GM12874 (cell line): Measurements from ENCODE around the gene ANO1.

Source experiments
- TF ChIP-seq, protein P1 (sequence below): IDR thresholded peaks from 2 replicates; pipeline ENCODE4 v1.5.1; 2011; ENCODE audit warnings: low read depth, mild to moderate bottlenecking, control low read depth, low read length, moderate library complexity; ENCODE audit not compliant: insufficient read depth

The ANO1 gene

DNA sequence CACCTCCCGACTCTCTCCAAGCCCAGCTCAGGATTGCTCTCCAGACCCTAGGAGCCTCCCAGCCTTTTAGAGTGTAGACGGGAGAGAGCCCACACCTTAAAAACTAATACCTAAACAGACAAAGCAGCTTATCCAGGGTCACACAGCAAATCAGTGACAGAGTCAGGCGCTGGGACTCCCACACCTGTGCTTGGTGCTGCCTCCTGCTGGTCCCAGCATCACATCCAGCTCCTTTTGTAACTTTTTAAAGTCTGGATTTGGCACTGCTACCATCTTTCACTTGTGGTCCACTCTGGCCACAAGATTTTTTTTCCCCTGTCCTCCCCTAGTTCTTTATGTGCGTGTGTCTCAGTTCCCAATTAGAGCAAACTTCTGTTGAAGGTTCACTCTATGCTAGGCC lies 4.7 kb downstream of the ANO1 start:
- TF ChIP-seq, protein P1, sequence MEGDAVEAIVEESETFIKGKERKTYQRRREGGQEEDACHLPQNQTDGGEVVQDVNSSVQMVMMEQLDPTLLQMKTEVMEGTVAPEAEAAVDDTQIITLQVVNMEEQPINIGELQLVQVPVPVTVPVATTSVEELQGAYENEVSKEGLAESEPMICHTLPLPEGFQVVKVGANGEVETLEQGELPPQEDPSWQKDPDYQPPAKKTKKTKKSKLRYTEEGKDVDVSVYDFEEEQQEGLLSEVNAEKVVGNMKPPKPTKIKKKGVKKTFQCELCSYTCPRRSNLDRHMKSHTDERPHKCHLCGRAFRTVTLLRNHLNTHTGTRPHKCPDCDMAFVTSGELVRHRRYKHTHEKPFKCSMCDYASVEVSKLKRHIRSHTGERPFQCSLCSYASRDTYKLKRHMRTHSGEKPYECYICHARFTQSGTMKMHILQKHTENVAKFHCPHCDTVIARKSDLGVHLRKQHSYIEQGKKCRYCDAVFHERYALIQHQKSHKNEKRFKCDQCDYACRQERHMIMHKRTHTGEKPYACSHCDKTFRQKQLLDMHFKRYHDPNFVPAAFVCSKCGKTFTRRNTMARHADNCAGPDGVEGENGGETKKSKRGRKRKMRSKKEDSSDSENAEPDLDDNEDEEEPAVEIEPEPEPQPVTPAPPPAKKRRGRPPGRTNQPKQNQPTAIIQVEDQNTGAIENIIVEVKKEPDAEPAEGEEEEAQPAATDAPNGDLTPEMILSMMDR: peak; percentile 22; the same call in 1 of the 2 replicates

GRCh38 chr11:70084046-70084984 lies 6.2 kb downstream of the ANO1 start:
- TF ChIP-seq, protein P1: no peak

DNA sequence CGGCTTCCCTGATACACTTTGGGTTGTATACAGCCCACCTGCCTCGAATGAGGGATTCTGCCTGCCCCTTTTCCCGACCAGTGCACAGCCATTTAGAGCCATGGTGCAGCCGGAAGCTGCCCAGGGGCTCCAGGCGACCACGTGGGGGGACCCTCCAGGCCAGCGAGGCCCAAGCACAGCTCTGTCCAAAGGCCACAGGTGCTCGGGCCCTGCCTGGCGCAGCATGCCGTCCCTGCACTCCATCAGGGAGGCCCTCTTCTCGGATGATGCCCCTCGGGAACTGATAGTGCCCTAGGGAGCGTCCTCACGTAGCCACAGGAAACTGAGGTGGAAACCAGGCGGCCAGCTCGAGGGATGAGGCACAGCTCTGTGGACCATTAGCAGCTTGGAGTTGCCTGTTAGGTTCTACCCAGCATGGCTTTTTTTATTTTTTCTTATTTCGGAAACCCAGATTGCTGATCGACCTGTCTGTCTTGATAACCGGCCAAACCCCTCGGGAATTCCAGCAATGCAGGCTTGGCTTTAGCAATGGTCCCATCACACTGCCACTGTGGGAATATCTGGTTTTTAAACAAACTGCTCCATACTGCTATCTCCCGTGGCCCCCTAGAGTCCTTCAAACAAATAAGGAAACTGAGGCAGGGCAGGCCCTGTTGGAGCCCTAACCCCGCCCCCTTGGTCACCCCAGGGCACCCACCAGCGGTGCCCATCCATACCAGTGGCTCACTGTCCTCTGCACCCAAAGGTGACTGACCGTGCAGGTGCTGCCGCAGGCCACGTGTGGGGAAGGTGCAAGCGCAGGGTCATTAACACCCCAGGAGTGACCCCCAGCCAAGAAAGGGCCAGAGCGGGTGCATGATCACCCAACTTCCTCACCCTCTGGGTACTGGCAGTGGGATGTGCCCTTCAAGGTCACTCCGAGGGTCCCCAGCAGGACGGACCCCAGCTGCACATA lies 8.0 kb downstream of the ANO1 start:
- TF ChIP-seq, protein P1: no peak

DNA sequence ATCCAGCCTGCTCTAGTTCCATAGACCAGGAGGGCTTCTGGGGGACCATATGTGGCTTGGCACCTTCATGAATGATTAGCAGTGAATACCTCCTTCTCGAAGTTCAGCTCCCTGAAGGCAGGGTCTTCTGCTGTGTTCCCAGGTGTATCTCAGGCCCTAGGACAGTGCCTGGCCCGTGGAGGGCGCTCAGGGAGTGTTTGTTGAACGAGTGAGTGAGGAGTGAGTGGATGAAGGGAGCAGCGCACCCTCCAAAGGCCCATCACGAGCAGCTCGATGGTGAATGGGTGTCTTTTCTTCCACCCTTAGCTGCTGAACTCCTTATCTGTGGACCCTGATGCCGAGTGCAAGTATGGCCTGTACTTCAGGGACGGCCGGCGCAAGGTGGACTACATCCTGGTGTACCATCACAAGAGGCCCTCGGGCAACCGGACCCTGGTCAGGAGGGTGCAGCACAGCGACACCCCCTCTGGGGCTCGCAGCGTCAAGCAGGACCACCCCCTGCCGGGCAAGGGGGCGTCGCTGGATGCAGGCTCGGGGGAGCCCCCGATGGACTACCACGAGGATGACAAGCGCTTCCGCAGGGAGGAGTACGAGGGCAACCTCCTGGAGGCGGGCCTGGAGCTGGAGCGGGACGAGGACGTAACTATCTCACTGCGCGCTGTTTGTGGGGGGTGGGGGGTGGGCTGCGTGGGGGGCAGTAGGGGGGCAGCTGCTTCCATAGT lies 9.5 kb downstream of the ANO1 start:
- TF ChIP-seq, protein P1: no peak

DNA sequence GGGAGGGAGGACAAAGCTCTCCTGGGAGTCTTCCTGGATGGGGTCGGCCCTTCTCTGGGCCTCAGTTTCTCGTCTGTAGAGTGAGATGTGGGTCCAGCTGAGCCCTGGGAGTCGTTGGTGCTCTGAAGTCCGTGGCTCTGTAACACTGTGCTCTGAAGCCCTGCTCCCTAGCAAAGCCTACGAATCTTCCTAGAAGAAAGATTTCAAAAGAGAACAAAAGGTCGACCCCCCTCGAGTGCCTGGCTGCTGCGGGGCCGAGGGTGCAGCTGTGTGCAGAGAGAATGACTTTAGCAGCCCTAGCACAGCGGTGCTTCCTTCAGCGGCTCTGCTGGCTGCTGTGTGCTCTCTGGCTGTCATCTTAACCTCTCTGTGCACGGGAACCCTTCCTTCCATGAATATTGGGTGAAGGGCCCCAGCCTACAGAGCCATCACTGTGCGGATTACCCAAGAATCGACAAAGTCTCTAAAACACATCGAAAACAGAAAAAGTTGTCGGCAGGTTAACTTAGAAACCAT lies 10.7 kb downstream of the ANO1 start:
- TF ChIP-seq, protein P1: no peak

DNA sequence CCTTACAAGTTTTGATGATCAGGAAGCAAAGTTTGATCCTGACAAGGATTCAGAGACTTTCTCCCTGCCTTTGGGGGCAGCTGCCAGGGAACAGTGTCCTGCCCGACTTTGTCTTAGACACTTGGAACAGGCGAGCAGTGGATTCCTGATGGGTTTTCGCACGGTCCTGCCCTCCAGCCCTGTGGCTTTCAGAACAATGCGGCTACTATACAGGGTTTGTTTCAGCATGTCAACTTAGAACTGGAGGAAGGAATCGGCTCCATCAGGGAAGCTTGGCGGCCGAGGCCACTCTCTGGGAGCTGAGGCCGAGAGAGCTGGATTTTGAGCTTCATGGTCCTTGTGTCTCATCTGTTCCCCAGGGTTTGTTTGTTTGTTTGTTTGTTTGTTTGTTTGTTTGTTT lies 11.5 kb downstream of the ANO1 start:
- TF ChIP-seq, protein P1: no peak

DNA sequence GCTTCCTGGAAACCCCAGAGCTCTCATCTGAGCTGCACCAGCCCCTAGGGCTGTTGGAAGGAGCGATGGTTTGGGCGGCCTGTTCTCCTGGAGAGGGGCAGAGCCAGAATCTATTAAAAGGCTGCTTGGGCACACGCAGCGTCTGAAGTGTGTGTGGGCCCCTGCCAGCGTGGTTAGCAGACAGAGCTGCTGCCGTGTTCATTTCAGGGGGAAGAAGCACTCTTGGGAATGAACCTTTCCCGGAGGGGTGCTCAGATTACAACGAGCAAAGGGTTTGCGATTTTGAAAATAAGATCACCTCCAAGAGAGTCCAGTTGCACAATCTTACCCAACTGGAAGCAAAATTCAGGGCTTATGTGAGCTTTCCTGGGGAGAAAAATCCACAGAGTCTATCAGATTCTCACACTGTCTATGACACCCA lies 12.9 kb downstream of the ANO1 start:
- TF ChIP-seq, protein P1: no peak
